Measurements from ENCODE around the gene FRAS1. TPM values are rescaled to one million over a fixed set of nuclear protein-coding genes. Genes with fewer than 3 reads are reported as not detected.

FRAS1 gene
- polyA plus RNA-seq, 1 donor from 2014 or later = 2.8 TPM

DNA sequence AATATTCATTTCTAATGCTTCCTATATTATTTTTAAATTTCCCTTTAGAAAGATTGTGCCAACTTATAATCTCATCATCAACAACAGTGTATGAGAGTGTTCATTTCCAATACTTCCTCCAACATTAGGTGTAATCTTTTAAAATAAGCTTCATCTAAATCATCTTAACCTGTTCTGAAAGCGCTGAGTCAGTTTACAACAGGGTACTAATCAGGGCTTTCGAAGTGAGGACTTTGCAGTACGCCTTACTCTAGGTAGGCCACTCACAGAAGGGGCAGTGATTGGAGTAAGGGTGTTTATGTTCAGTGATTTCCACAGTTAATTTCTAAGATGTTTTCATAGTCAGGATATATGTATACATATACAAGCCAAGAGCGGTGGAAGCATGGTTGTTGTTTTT is 87.9 kb downstream of the FRAS1 start:
- no peak for TF ChIP-seq EZH2 (IDR thresholded peaks at IDR 0.05; ENCODE audit: borderline replicate concordance, insufficient read depth, low read length, poor library complexity, severe bottlenecking)
- TF ChIP-seq SMC3 (conservative IDR thresholded peaks at IDR 0.05; ENCODE audit: poor library complexity) = no peak
- no peak for TF ChIP-seq MXI1 (conservative IDR thresholded peaks at IDR 0.05; ENCODE audit: poor library complexity, severe bottlenecking)
- TF ChIP-seq CTCF (IDR thresholded peaks at IDR 0.05; ENCODE audit: poor library complexity, severe bottlenecking) = no peak
- no peak for TF ChIP-seq POLR2AphosphoS5 (IDR thresholded peaks at IDR 0.05)
- no peaks in the 10 kb centered on the region for H3K36me3 ChIP-seq (ENCODE audit: insufficient read depth, low read length)
- no peak overlapping the region for H3K4me3 ChIP-seq (ENCODE audit: low read length)
- H2AFZ ChIP-seq (ENCODE audit: low read depth, low read length) = no peak overlapping the region
- H3K9ac ChIP-seq (ENCODE audit: low read length) = no peak overlapping the region
- no peaks in the 10 kb centered on the region for H3K79me2 ChIP-seq (replicated peaks; ENCODE audit: insufficient read depth, low read length)
- H3K9me2 ChIP-seq (ENCODE audit: insufficient read depth, low read length) = no peaks in the 10 kb centered on the region
- H3K4me2 ChIP-seq (ENCODE audit: low read length) = no peak overlapping the region
- H3K27me3 ChIP-seq (ENCODE audit: insufficient read depth, low read depth, low read length) = no peaks in the 10 kb centered on the region
- H3F3A ChIP-seq (ENCODE audit: insufficient read depth, low read length, poor library complexity, severe bottlenecking) = no peaks in the 10 kb centered on the region
- no peaks in the 10 kb centered on the region for H3K9me3 ChIP-seq (ENCODE audit: low read length)
- H4K20me1 ChIP-seq (ENCODE audit: insufficient read depth) = no peaks in the 10 kb centered on the region
- H3K27ac ChIP-seq (ENCODE audit: low read length) = no peak overlapping the region

GRCh38 chr4:78145622-78146021 is 88.5 kb downstream of the FRAS1 start:
- H3K4me2 ChIP-seq (ENCODE audit: low read length) = no peak overlapping the region
- H3K9ac ChIP-seq (ENCODE audit: low read length) = no peak overlapping the region
- H4K20me1 ChIP-seq (ENCODE audit: insufficient read depth) = no peaks in the 10 kb centered on the region
- no peaks in the 10 kb centered on the region for H3K36me3 ChIP-seq (ENCODE audit: insufficient read depth, low read length)
- no peaks in the 10 kb centered on the region for H3K9me2 ChIP-seq (ENCODE audit: insufficient read depth, low read length)
- TF ChIP-seq EP300 (conservative IDR thresholded peaks at IDR 0.05; ENCODE audit: poor library complexity, severe bottlenecking) = no peak
- no peak for TF ChIP-seq MXI1 (conservative IDR thresholded peaks at IDR 0.05; ENCODE audit: poor library complexity, severe bottlenecking)
- no peak for TF ChIP-seq RAD21 (conservative IDR thresholded peaks at IDR 0.05)
- no peak for TF ChIP-seq TAF1 (IDR thresholded peaks at IDR 0.05; ENCODE audit: low read depth)
- TF ChIP-seq SMC3 (conservative IDR thresholded peaks at IDR 0.05; ENCODE audit: poor library complexity) = no peak
- no peak for TF ChIP-seq CTCF (IDR thresholded peaks at IDR 0.05; ENCODE audit: poor library complexity, severe bottlenecking)
- no peak for TF ChIP-seq REST (IDR thresholded peaks at IDR 0.05; ENCODE audit: borderline replicate concordance)
- no peak for TF ChIP-seq POLR2AphosphoS5 (IDR thresholded peaks at IDR 0.05)
- no peak for TF ChIP-seq EZH2 (IDR thresholded peaks at IDR 0.05; ENCODE audit: borderline replicate concordance, insufficient read depth, low read length, poor library complexity, severe bottlenecking)
- H3K27me3 ChIP-seq (ENCODE audit: insufficient read depth, low read depth, low read length) = no peaks in the 10 kb centered on the region
- no peaks in the 10 kb centered on the region for H3K9me3 ChIP-seq (ENCODE audit: low read length)
- H3K4me3 ChIP-seq (ENCODE audit: low read length) = no peak overlapping the region
- H2AFZ ChIP-seq (ENCODE audit: low read depth, low read length) = no peak overlapping the region
- H3K27ac ChIP-seq (ENCODE audit: low read length) = no peak overlapping the region
- no peaks in the 10 kb centered on the region for H3F3A ChIP-seq (ENCODE audit: insufficient read depth, low read length, poor library complexity, severe bottlenecking)
- no peaks in the 10 kb centered on the region for H3K79me2 ChIP-seq (replicated peaks; ENCODE audit: insufficient read depth, low read length)

Data from neural cell (in vitro differentiated cells).